ENCODE results near the gene ZCCHC24. TPM values are rescaled to one million over a fixed set of nuclear protein-coding genes. Genes with fewer than 3 reads are reported as not detected.
"Not testable (repeated sequence)": the region's sequence is repeated elsewhere in the genome, so short reads cannot be mapped to it uniquely, and the experiment has no call there.

ZCCHC24 gene
- total RNA-seq, 1 experiment from 2014 or later: 6.0 TPM

DNA sequence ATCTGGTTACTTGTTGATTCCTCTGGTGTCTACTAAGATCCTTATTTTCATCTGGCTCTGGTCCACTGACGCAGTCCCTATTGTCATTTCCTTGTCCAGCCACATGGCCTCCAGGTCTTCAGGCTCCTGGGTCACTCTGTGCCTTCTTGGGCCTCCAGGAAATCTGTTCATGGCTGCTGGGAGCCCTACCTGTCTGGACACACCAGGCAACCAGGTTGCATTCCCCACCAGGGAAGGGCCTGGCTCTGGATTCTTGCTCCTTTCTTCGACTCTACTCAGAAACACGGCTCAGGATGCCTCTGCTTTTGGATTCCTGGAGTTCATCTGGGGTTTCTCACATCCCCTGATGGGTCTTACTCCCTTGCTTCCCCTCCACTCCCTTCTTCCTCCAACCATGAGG lies 106.2 kb downstream of the ZCCHC24 start:
- no peaks in the 10 kb centered on the region for H3K79me2 ChIP-seq (ENCODE audit: low read depth)
- no TSS peak for BruUV-seq (replicated peaks)
- no peak overlapping the region for H3K4me2 ChIP-seq
- no peaks in the 10 kb centered on the region for H3K36me3 ChIP-seq (ENCODE audit: low read depth)
- no peaks in the 10 kb centered on the region for H3K9me2 ChIP-seq (ENCODE audit: insufficient read depth)
- H3K27me3 ChIP-seq (ENCODE audit: insufficient read depth, low read depth): no peaks in the 10 kb centered on the region
- CTCF ChIA-PET: no interaction called here
- H3F3A ChIP-seq (ENCODE audit: insufficient read depth, low read depth): peaks cover under 1% of the 10 kb centered on the region; the same call in 1 of the 2 replicates
- intact Hi-C loops (cut with micrococcal nuclease; ENCODE audit: unreplicated experiment): no loop called here
- H3K4me1 ChIP-seq (replicated peaks; ENCODE audit: insufficient read depth): peaks cover 4% of the 10 kb centered on the region; the same call in 1 of the 2 replicates
- no peak overlapping the region for H3K4me3 ChIP-seq
- no peak overlapping the region for H2AFZ ChIP-seq
- H3K27ac ChIP-seq: no peak overlapping the region
- no peaks in the 10 kb centered on the region for H3K9me3 ChIP-seq (ENCODE audit: insufficient read depth, low read depth)
- DNase-seq: no peak
- no peaks in the 10 kb centered on the region for H4K20me1 ChIP-seq (ENCODE audit: insufficient read depth)
- POLR2A ChIA-PET (ENCODE audit: unreplicated experiment): no interaction called here
- no peak for TF ChIP-seq EZH2 (IDR thresholded peaks at IDR 0.05; ENCODE audit: low read depth)
- no peak for TF ChIP-seq CTCF (conservative IDR thresholded peaks at IDR 0.05)

DNA sequence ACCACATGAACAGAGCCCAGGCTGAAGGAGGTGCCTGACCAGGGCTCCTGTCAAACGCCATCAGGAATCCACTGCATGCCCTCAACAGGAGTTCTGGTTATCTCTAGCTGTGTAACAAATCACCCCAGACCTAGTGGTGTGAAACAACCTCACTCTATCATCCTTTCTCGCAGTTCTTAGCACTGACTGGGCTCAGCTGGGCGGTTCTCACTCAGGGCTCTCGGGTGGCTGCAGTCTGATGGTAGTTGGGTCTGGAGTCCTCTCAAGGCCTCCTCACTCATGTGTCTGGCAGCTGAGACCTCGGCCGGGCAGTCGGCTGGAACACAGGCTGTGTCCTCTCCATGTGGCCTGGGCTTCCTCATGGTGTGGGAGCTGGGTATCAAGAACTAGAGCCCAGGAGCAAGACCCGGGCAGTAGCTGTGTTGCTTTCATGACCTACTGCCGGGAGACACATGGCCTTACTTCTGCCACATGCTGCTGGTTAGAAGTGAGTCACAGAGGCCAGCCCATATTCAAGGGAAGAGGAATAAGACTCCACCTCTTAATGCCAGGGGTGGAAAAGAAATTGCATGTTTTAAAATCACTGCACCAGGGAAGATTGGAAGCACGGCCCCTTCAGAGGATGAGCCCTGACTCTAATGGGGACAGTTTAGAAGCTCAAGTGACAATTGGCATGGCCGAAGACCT lies 107.5 kb downstream of the ZCCHC24 start:
- H4K20me1 ChIP-seq (ENCODE audit: insufficient read depth); H2AFZ ChIP-seq; H3K9me2 ChIP-seq (ENCODE audit: insufficient read depth); H3K27ac ChIP-seq; H3K4me2 ChIP-seq; H3K27me3 ChIP-seq (ENCODE audit: insufficient read depth, low read depth); intact Hi-C loops (cut with micrococcal nuclease; ENCODE audit: unreplicated experiment); H3K9me3 ChIP-seq (ENCODE audit: insufficient read depth, low read depth); H3K36me3 ChIP-seq (ENCODE audit: low read depth); CTCF ChIA-PET; H3K4me3 ChIP-seq; H3K79me2 ChIP-seq (ENCODE audit: low read depth); DNase-seq; BruUV-seq (replicated peaks): not testable (repeated sequence)
- Histone ChIP-seq H3F3A (ENCODE audit: insufficient read depth, low read depth) (peaks cover 14% of the 10 kb centered on the region), H3K4me1 (replicated peaks; ENCODE audit: insufficient read depth) (peaks cover 14% of the 10 kb centered on the region)
- POLR2A ChIA-PET (ENCODE audit: unreplicated experiment): interaction anchor here (0.8 kb wide), 1 partner anchor 891 kb away, joined by 3 read pairs; no protein-coding TSS in a partner anchor

- DNase-seq: no peak
- ChIA-PET CTCF (no interaction called here), POLR2A (ENCODE audit: unreplicated experiment) (no interaction called here)
- Histone ChIP-seq H3K36me3 (ENCODE audit: low read depth) (no peaks in the 10 kb centered on the region), H3F3A (ENCODE audit: insufficient read depth, low read depth) (peaks cover 16% of the 10 kb centered on the region), H3K4me3 (no peak overlapping the region), H2AFZ (no peak overlapping the region), H3K27ac (no peak overlapping the region), H3K9me3 (ENCODE audit: insufficient read depth, low read depth) (no peaks in the 10 kb centered on the region), H3K9me2 (ENCODE audit: insufficient read depth) (no peaks in the 10 kb centered on the region), H3K4me2 (no peak overlapping the region), H3K4me1 (replicated peaks; ENCODE audit: insufficient read depth) (peaks cover 17% of the 10 kb centered on the region), H4K20me1 (ENCODE audit: insufficient read depth) (no peaks in the 10 kb centered on the region), H3K79me2 (ENCODE audit: low read depth) (no peaks in the 10 kb centered on the region), H3K27me3 (ENCODE audit: insufficient read depth, low read depth) (no peaks in the 10 kb centered on the region)
- TF ChIP-seq EZH2 (IDR thresholded peaks at IDR 0.05; ENCODE audit: low read depth): no peak
- TF ChIP-seq CTCF (conservative IDR thresholded peaks at IDR 0.05): no peak
- intact Hi-C loops (cut with micrococcal nuclease; ENCODE audit: unreplicated experiment): no loop called here
- no TSS peak for BruUV-seq (replicated peaks)
Measured at GRCh38 chr10:79336739-79337138, 108.7 kb downstream of the ZCCHC24 start.

- no peaks in the 10 kb centered on the region for H3K9me2 ChIP-seq (ENCODE audit: insufficient read depth)
- H3K4me1 ChIP-seq (replicated peaks; ENCODE audit: insufficient read depth): peaks cover 22% of the 10 kb centered on the region
- POLR2A ChIA-PET (ENCODE audit: unreplicated experiment): no interaction called here
- CTCF ChIA-PET: no interaction called here
- H3K27ac ChIP-seq: no peak overlapping the region
- BruUV-seq (replicated peaks): no TSS peak
- no peak for DNase-seq
- H3K9me3 ChIP-seq (ENCODE audit: insufficient read depth, low read depth): no peaks in the 10 kb centered on the region
- no peak overlapping the region for H2AFZ ChIP-seq
- no peak overlapping the region for H3K4me2 ChIP-seq
- intact Hi-C loops (cut with micrococcal nuclease; ENCODE audit: unreplicated experiment): no loop called here
- H3K27me3 ChIP-seq (ENCODE audit: insufficient read depth, low read depth): no peaks in the 10 kb centered on the region
- no peaks in the 10 kb centered on the region for H4K20me1 ChIP-seq (ENCODE audit: insufficient read depth)
- no peak overlapping the region for H3K4me3 ChIP-seq
- peaks cover 20% of the 10 kb centered on the region for H3F3A ChIP-seq (ENCODE audit: insufficient read depth, low read depth)
- H3K79me2 ChIP-seq (ENCODE audit: low read depth): no peaks in the 10 kb centered on the region
- TF ChIP-seq EZH2 (IDR thresholded peaks at IDR 0.05; ENCODE audit: low read depth) (no peak), CTCF (conservative IDR thresholded peaks at IDR 0.05) (no peak)
- no peaks in the 10 kb centered on the region for H3K36me3 ChIP-seq (ENCODE audit: low read depth)
Measured at GRCh38 chr10:79336276-79336675, 109.1 kb downstream of the ZCCHC24 start.

Measured in PC-9 (cell line).